Kidney (tissue), 14 donors: Measurements from ENCODE around the gene AKAP13. TPM values are rescaled to one million over a fixed set of nuclear protein-coding genes. Genes with fewer than 3 reads are reported as not detected.

ENCODE experiments used
- DNase-seq, 5 donors: peaks; one replicate each; pipeline ENCODE4 v3.0.0-alpha.2; 2013 to 2020
- FAIRE-seq: peaks from 2 replicates; lab custom pipeline; 2012; peaks lifted over from hg19 to GRCh38; lab: Jason Lieb, UNC
- H3K27ac ChIP-seq, 2 donors: one replicate each; pipeline ENCODE4 v1.7.0; 2013; ENCODE audit warnings: low read depth in 2 of 2, low read length in 2 of 2, inconsistent platforms in 1 of 2
- H3K27me3 ChIP-seq: one replicate; pipeline ENCODE4 v1.7.1; 2013; ENCODE audit warnings: low read length, inconsistent platforms; ENCODE audit not compliant: control insufficient read depth, insufficient read depth
- H3K36me3 ChIP-seq, 3 donors: one replicate each; pipeline versions ENCODE4 v1.7.0 to v1.7.1; 2013; ENCODE audit warnings: low read length in 3 of 3, control low read depth in 1 of 3, inconsistent platforms in 1 of 3; ENCODE audit not compliant: insufficient read depth in 3 of 3, control insufficient read depth in 2 of 3
- H3K4me1 ChIP-seq, 3 donors: one replicate each; pipeline versions ENCODE4 v1.7.0 to v1.7.1; 2013; ENCODE audit warnings: low read length in 3 of 3, inconsistent platforms in 1 of 3, low read depth in 1 of 3; ENCODE audit not compliant: control insufficient read depth in 2 of 3, insufficient read depth in 2 of 3
- H3K4me3 ChIP-seq, 3 donors: one replicate each; pipeline versions ENCODE4 v1.7.0 to v1.8.1; 2013; ENCODE audit warnings: low read length in 3 of 3, control low read depth in 1 of 3, inconsistent platforms in 1 of 3
- H3K9ac ChIP-seq, 3 donors: one replicate each; pipeline versions ENCODE4 v1.7.0 to v1.7.1; 2013; ENCODE audit warnings: low read length in 3 of 3, control low read depth in 1 of 3, inconsistent platforms in 1 of 3
- H3K9me3 ChIP-seq, 3 donors: one replicate each; pipeline versions ENCODE4 v1.7.0 to v1.7.1; 2013; ENCODE audit warnings: low read length in 3 of 3, control low read depth in 1 of 3, inconsistent platforms in 1 of 3; ENCODE audit not compliant: control insufficient read depth in 2 of 3, insufficient read depth in 1 of 3
- CTCF ChIP-seq: IDR thresholded peaks from 3 replicates; pipeline ENCODE4 v1.5.1; 2012; ENCODE audit warnings: mild to moderate bottlenecking, moderate library complexity, borderline replicate concordance; ENCODE audit not compliant: insufficient read depth; ENCODE audit errors: extremely low read depth
- intact Hi-C: fragments of 100-400 bp; cut with DNase I; formaldehyde crosslinking; loops from one replicate; pipeline ENCODE4 v1.11.1; 2022
- polyA plus RNA-seq: library from polyadenylated mRNA; stranded (reverse); fragments of 350-450 nt; fragmentation: Illumina TruSeq; extraction: RNeasy Lipid Tissue Mini Kit (QIAGEN cat#74804); gene quantifications from one replicate; pipeline ENCODE4 v1.2.3, GENCODE V29; 2014; ENCODE audit warnings: low read depth, low replicate concordance; ENCODE audit not compliant: insufficient read depth
- total RNA-seq: library from RNA; stranded (reverse); fragmentation: NEBNext Ultra II Directional; extraction: Animal tissue kit (Norgen Biotek cat#: 25700); gene quantifications from one replicate; pipeline ENCODE4 v1.2.1, GENCODE V29; 2021
- donor health status: control.
- donor health status: control.
- donor health status: control.
- donor health status: control.
- donor health status: control.
- donor health status: DM: yes; HTN: yes; CAD: no.
- donor health status: Normal renal cell carcinoma (clear cell type).

AKAP13 gene
- total and polyA plus RNA-seq, 2 donors from 2014 or later, result 18.8 to 174 TPM

GRCh38 chr15:85688711-85689110 lies 308.3 kb downstream of the AKAP13 start:
- no peak overlapping the region for H3K9ac ChIP-seq
- H3K27ac ChIP-seq, result no peak overlapping the region
- intact Hi-C loops, result no loop called here
- DNase-seq, result no peak
- FAIRE-seq, result no peak
- peaks cover 0 to 10% (median 0%) of the 10 kb centered on the region in 3 donors for H3K4me1 ChIP-seq
- no peaks in the 10 kb centered on the region for H3K9me3 ChIP-seq
- TF ChIP-seq CTCF, result no peak
- no peaks in the 10 kb centered on the region for H3K27me3 ChIP-seq
- peaks cover 3 to 24% (median 18%) of the 10 kb centered on the region in 3 donors for H3K36me3 ChIP-seq
- H3K4me3 ChIP-seq, result no peak overlapping the region

GRCh38 chr15:85689729-85690128 lies 309.3 kb downstream of the AKAP13 start:
- no peak for FAIRE-seq

GRCh38 chr15:85690561-85691231 lies 310.3 kb downstream of the AKAP13 start:
- DNase-seq, result no peak
- Histone ChIP-seq H3K9me3 (no peaks in the 10 kb centered on the region), H3K4me3 (peak overlapping the region; percentile 26 to 50 (median 30)), H3K36me3 (peaks cover 3 to 24% (median 19%) of the 10 kb centered on the region in 3 donors), H3K27ac (peak overlapping the region in 1 of 2 donors; percentile 47), H3K9ac (peak overlapping the region in 1 of 3 donors; percentile 20), H3K27me3 (no peaks in the 10 kb centered on the region), H3K4me1 (peaks cover 0 to 10% (median 0%) of the 10 kb centered on the region in 3 donors)
- intact Hi-C loops, result loop anchor here (10.0 kb wide), 1 partner anchor 66 kb away; no protein-coding TSS in a partner anchor
- no peak for TF ChIP-seq CTCF
- no peak for FAIRE-seq

More at GRCh38 chr15:85689729-85690128, 309.3 kb downstream of the AKAP13 start:
- Histone ChIP-seq H3K27me3 (no peaks in the 10 kb centered on the region), H3K4me3 (peak overlapping the region; percentile 50 to 71 (median 64)), H3K36me3 (peaks cover 3 to 21% (median 19%) of the 10 kb centered on the region in 3 donors), H3K4me1 (peaks cover 0 to 10% (median 0%) of the 10 kb centered on the region in 3 donors), H3K9me3 (no peaks in the 10 kb centered on the region), H3K9ac (peak overlapping the region; percentile 24 to 60 (median 34)), H3K27ac (peak overlapping the region in 1 of 2 donors; percentile 45)
- TF ChIP-seq CTCF, result no peak
- DNase-seq, result peak in 4 of 5 donors; percentile 49 to 89 (median 68)
- intact Hi-C loops, result loop anchor here (10.0 kb wide), 1 partner anchor 65 kb away; no protein-coding TSS in a partner anchor
